Fibroblast of skin of scalp (primary cell): ENCODE data around the gene CDK18. TPM values are rescaled to one million over a fixed set of nuclear protein-coding genes. Genes with fewer than 3 reads are reported as not detected.
"Not testable (repeated sequence)": the region's sequence is repeated elsewhere in the genome, so short reads cannot be mapped to it uniquely, and the experiment has no call there.

Experiments
- DNase-seq: peaks from one replicate; pipeline ENCODE4 v3.0.0-alpha.2; 2013
- polyA plus RNA-seq, 2 experiments: library from polyadenylated mRNA; unstranded; fragments of 120-200 nt; gene quantifications; one replicate each; pipeline ENCODE4 v1.2.1, GENCODE V29; 2013; ENCODE audit not compliant: insufficient read length in 2 of 2

The CDK18 gene
- 3.1 TPM for polyA plus RNA-seq (2013, experiment 1 of 2; ENCODE audit: insufficient read length)
- polyA plus RNA-seq (2013, experiment 2 of 2; ENCODE audit: insufficient read length) = 3.0 TPM

DNA sequence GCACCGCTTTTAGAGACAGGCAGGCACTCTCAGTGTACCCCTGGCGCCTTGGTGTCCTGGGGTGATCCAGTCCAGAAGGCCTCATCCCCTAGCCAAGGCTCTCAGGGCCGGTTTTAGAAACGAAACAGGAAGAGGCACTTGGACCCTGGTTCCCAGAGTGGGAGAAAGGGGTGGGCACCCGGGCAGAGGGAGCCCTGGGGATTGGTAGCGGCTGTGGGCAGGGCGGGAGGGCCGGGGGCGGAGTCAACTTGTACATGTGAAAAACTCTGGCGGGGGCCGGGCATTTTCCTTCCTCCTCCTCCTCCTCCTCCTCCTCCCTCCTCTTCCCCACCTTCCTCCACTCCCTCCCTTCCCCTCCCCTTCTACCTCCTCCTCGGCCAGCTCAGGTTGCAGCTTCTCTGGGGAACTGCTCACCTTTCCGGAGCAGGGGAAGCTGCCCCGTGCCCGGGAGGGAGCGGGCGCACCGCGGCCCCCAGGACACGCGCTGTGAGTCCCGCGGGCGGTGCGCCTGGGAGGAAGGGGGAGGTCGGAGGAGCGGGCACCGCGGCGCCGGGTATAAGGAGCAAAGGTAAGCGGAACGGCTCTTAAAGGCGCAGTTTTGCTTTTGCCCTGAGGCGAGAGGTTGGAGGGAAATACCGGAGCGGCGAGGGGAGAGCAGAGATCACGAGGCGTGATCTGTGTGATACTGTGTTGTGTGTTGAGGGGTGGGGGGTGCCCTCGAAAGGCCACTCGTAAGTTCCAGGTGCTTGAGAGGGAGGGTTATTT is at the start of gene CDK18:
TSS of gene CDK18 (plus strand) at position 359 of the 765 bp plus-strand sequence. CDS start 18,499 bp downstream, outside the sequence.
- DNase-seq = peak; percentile 38

DNA sequence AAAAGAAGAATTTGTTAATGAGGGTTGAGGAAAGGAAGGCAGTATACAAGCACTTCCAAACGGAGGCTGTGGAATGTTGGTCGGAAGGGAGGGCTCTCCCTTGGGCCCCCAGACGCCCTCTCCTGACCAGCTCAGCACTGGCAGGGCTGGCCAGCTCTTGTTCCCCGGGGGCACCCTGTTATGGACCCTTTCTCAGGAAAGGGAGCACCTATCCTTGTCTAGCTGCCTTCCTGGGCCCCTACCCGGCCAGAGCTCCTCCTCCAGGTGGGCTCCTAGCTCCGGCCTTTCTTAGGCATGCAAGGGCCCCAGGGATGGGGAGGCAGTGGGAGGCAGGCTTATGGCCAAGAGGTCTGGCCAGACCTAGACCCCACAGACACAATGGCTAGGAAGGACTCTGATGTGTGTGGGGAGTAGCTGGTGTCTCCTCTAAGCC is 49.5 kb upstream of the CDK18 start:
- no peak for DNase-seq

DNA sequence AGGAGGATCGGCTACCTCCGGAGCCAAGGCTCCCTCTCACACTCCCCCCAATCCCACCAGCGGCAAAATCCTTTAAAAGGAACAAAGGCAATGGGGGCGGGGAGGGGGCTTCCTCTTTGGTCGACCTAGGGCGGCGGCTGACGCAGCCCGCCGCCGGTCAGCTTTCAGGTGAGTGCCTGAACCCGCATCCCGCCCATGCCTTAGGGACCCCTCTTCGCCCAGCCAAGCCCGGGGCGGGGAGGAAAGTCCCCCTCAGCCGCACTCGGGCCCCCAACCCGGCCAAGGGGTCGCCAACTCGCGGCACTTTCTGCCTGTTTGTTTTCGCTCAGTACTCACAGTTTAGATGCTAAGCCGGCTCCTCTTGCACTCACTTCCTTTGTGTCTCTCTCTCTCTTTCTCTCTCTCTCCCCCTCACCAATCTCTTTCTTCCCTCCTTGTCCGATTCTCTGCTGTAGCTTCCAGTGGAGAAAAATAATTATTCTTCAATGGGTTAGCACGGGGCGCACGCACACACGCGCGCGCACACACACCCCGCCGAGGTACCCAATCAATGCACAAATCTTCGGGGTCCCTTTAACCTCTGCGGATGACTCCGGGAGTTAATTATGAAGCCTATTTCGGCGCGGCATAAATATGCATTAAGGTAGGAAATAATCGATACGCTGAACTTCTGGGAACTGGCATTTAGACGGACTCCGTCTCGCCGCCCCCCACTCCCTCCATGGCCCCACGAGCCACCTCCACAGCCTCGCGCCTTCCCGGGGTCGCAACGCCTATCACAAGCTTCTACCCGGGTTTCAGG is 48.7 kb upstream of the CDK18 start, which contains the start of gene BLACAT1:
TSS of gene BLACAT1 (minus strand) at position 465 of the 802 bp plus-strand sequence.
- no peak for DNase-seq

DNA sequence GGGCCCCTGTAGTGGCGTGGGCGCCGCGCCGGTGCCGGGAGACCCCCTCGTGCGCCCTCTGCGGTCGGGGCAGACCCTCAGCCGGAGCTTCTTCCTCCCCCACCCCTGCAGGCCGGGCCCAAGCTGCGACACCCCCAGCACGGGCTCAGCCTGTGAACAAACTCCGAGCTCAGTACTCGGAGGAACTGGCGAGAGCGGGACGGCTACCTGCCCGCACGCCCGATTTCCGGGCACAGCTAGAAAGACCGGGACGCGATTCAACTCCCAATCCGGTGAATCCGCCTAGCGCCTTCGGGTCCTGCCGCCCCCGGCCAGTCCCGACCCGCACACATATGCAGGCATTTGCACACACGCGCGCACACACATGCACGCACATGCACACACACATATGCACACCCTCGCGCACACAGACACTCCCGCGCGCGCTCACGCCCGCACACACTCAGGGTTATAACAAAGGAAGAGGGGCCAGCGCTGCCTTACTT is 48.0 kb upstream of the CDK18 start:
- DNase-seq = no peak

DNA sequence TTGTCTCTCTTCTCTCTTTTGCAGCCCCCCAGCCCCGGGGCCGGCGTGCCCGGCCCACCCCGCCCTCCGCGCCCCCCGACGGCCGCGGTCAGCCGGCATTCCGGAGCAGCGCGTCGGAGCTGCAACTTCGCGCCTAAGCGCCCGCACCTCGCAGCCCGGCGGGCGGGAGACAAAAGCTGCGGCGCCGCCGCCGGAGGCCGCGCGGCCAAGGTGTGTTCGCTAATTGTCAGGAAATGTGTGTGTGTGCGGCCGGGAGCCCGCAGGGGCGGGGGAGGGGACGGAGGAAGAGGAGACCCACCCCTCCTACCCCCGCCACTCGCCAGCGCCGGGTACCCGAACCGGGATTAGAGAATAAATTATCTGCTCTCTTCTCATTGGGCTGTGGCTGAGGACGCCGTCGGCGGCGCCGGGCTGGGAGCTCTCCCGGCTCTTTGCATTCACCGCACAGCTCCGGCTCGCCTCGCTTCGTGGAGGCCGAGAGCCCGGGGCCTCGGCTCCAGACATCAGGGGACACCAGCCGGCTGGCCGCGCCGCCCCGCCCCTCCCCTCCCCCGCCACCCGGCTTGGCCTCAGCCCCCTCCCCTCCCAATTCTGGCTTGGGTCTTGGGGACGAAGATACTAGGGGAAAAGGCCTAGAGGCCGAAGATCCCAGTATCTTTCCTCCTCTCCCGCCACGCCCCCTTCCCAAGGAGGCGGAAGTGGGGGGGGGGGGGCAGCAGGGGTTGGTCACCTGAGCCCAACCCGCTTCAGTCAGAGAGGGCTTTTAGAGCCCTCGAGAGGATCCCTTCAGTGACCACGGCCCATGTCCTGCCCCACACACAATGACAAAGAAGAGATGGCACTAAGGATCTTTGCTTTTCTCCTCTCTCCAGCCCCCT is 47.4 kb upstream of the CDK18 start:
- DNase-seq = no peak

DNA sequence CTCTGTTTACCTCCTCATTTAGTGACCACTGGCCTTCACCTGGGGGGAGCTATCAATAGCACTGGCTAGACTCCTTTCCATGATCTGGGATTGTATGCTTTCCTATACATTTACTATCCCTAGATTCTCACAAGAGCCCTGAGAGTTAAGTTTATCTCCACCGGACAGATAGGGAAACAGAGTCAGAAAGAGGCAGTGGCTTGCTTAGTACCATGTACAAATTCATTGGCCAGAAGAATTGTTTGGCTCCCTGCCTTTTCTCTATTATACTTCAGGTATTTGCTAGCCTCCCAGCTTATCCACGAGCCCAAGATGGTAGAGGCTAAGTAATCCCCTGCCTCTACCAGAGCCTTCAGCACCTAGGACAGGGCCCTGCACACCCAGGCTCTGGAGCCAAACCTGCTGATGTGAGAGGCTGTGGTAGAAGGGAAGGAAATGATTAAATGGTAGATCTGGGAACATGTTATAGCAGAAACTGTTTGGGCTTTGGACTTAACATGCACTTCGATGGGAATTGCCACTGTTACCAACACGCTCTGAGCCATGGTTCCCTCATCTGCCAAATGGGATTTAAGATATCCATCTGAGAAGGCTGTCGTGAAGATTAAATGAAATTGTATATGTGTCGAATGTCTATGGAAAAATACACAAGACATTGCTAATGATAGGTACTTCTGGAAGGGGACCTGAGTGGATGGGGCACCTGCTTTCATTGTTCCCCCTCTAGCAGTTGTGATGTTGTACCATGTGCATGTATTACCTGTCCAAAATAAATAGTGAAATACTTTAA is 45.5 kb upstream of the CDK18 start:
- peak; percentile 64 for DNase-seq

DNA sequence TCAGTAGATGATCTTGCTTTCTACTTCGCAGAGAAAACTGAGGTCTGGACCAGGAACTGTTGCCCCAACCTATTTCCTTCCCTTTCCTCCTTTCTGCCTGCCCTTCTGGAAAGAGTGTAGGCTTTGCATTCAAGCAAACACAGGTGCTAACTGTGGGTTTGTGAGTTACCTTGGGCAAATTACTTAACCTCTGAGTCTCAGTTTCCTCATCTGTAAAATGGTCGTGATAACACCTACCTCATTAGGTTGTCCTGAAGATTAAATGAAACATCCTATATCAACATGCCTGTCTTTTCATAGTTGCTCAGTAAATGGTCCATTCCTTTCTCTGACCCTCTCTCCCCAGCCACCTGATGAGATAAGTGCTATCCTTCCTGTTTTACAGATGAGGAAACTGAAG is 39.1 kb upstream of the CDK18 start:
- DNase-seq = no peak

DNA sequence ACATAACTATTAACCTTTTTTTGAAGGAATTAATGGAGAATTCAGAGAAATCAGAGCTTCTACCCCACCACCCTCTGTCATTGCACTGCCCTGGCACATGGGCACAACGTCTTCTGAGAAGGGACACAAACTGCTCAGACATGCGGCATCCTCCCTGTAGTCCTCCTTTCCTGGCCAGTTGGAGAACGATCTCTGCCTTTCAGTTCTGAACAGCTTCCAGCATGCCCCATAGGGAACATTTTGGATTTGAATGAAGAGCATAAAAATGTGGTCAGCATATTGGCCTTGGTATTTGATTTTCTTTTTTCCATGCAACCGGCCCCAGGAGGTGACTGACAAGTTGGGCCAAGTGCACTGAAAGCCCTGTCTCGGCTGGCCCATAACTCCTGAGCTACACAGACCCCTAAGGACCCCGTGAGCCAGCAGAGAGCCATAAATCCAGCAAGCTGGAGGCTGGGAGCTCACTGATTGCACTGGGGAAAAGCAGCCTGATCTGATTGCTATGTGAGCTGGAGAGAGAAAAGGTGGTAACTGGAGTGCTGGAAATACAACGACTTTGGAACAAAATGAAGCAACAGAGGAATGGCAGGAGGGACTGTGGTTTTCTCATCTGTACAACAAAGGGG is 37.8 kb upstream of the CDK18 start:
- no peak for DNase-seq

DNA sequence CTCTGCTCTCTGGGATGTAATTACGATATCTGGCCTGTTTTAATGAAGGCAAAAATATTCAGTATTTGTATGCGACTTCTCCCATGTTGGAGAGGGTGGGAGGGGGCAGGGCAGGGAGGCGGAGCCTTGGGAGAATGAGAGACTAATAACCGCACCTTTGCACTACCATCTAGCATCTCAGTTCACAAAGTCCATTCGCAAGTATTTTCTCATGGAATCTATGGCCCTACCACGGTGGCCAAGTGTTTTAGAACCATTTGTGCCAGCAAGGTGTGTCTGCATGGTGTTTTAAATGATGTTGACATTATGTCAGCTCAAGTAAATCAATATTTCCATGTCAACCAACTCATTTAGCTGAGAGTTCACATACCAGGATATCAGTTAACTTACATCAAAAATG is 34.3 kb upstream of the CDK18 start:
- no peak for DNase-seq

DNA sequence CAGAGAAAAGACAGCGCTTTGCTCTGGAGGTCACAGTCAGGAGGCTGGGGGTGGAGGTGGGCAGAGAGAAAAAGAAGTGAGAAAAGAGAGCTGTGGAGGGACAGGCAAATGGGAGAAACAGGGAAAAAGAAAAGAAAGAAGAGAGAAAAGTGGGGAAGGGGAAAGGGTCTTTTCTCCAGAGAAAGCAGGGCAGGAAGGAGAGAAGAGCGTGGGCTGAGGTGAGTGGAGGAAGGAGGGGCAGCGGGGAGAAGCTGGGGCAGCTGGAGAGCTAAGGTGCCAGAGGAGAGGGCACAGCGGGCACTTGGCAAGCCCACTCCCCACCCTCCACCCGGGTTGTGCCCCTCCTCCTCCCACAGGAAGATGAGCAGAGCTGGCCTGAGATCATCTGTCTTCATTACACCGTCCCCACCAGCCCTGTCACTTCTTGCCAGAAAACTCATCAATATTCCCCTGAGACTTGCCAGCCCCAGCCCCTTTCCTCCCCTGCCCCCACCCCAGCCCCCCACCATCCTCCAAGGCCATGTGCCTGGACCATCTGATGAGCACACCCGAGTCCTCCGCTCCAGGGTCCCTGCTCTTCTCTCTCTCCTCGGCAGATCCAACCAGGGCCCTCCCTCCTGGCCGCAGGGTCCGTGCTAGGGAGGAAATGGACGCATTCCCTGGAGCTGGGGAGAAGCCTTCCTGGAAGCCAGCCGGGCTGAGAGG is 31.6 kb upstream of the CDK18 start:
- DNase-seq = no peak

DNA sequence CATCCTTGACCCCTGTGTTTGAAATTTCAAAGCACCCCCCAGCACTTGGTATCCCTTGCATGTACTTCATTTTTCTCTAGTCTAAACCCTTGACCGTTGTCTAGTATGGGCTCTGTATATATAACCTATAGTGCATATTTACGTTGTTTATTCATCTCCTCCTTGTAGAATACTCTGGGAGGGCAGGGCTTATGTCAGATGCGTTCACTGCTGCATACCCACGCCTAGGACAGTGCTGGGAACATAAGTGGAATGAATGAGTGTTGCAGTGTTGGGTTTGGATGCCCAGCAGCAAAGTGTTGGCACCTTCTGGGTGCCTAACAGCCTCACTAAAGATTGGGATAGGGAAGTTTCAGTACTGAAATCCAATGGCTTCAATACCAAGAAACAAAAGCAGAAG is 31.0 kb upstream of the CDK18 start:
- no peak for DNase-seq

DNA sequence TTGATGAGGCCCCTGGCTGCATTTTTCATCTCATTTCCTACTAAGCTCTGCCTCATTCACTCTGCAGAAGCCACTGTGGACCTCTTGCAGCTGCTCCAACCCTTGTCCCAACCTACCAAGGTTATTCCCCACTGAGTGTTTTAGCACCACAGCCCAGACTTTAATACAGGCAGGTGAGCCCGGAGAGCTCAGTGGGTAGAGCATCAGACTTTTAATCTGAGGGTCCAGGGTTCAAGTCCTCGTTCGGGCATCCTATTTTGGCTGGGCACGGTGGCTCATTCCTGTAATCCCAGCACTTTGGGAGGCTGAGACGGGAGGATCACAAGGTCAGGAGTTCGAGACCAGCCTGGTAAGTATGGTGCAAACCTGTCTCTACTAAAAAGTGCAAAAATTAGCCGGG is 30.5 kb upstream of the CDK18 start:
- DNase-seq = no peak

DNA sequence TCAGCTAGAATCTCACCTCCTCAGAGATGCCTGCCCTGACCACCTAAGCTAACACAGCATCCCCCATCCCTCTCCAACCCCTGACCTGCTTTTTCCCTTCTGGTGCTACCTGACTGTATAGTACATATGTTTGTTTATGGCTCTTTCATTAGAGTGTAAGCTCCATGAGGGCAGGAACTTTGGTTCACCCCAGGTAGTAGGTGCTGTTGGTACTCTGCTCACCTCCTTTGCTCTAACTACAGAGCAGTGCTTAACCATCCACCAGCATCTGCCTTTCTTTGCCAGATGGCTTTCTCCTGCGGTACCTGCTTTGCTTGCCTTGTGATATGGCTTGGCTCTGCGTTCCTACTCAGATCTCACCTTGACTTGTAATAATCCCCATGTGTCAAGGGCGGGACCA is 29.9 kb upstream of the CDK18 start:
- no peak for DNase-seq

DNA sequence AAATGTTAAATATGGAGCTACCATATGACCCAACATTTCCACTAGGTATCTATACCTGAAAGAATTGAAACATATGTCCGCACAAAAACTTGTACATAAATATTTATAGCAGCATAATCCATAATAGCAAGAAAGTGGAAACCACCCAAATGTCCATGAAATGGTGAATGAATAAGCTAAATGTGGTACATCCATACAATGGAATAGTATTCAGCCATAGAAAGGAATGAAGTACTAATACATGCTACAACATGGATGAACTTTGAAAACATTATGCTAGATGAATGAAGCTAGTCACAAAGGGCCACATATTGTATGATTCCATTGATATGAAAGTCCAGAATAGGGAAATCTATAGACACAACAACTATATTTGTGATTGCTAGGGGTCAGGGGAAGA is 28.6 kb upstream of the CDK18 start:
- DNase-seq = no peak

DNA sequence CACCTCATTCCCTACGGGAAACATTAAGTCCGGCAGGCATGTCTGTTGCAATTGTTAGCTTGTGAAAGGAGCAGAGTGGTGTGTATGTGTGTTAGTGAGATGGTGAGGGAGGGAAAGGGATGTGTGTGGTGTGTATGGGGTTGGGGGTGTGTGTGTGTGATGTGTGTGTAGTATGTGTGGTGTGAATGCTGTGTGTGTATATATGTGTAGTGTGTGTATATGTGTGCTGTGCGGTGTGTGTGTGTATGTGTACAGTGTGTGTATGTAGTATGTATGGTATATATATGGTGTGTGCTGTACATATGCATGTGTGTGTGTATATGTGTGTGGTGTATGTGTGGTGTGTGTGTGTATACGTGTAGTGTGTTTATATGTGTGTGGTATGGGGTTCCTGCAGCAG is 27.8 kb upstream of the CDK18 start:
- no peak for DNase-seq

DNA sequence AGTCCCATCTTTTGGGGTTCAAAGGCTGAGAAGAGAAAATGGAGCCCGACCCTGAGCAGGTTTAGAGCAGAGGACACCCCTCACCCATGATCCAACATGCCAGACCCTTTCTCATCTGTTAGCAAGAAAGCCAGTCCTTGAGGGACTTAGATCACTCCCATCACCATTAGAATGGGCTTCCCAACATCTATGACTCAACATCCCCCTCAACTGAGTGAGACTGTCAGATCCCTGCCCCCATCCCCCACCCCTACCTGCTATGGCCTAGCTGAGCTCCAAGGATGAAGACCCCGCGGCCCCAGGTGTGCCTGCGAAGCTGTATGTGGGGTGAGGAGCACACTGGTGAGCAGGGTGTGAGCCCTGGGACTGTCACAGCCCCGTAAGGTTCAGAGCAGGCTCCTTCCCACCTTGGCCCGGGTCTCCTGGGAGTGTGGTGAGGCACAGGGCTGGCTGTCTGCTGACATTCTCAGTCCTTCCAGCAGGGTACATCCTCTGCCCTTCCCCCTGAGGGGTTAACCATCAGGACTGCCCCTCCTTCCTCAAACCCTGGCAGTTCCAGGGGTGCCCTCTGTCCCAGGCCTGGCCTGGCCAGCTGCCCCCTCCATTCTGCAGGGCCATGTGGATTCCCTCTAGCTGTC is 27.2 kb upstream of the CDK18 start:
- no peak for DNase-seq

DNA sequence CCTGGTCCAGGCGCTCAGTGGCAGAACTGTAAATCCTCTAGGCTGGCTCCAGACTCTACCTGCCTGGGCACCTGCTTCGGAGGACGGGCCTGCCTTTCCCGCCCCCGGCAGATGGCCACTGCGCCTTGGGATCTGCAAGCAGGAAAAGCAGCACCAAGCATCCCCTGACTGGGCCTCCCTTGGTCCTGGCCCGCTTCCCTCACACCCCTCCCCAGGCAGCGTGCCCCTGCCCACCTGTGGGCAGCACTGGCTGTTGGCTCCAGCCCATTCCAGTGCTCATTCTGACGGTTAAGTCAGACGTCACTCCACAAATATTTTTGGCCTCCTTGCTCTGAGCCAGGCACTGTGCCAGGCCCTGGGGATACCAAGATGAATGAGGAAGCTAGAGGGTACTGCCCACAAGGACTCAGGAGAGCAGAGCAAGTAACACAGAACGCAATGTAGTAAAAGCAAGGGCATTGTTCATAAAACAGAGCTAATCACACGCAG is 26.7 kb upstream of the CDK18 start:
- DNase-seq = peak; percentile 69

DNA sequence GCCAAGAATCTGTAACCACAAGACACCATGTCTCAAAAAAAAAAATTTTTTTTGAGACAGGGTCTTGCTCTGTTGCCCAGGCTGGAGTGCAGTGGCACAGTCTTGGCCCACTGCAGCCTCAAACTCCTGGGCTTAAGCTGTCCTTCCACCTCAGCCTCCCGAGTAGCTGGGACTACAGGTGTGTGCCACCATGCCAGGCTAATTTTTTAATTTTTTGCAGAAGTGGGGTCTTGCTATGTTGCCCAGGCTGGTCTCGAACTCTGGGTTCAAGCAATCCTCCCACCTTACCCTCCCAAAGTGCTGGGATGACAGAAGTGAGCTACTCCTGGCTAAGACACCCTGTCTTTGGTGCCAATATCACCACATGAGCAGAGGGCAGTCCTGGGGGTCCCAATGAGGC is 25.5 kb upstream of the CDK18 start:
- DNase-seq = not testable (repeated sequence)

DNA sequence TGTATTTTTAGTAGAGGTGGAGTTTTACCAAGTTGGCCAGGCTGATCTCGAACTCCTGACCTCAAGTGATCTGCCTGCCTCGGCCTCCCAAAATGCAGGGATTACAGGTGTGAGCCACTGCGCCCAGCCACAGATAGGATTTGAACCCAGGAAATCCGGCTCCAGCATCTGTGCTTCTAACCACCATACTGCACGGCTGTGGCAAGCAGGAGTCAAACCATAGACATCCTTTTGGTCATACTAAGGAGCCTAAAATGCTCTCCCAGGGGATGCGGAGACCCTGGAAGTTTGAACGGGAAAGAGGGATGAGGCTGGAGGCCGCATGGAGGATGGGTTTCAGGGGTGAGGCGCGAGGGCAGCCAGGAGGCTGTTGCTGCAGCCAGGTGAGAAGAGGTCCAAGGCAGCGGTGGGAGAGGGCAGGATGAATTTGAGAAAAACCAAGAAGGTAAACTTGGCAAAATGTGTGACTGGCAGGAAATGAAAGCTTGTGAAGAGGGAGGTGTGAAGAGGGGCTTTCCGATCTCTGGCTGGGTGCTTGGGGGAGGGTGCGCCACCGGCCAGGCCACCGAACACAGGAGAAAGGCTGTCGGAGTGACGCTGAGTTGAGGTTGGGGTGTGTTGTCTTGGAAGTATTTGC is 24.0 kb upstream of the CDK18 start:
- no peak for DNase-seq
